ENCODE data around the gene ETV6.

ETV6 gene

DNA sequence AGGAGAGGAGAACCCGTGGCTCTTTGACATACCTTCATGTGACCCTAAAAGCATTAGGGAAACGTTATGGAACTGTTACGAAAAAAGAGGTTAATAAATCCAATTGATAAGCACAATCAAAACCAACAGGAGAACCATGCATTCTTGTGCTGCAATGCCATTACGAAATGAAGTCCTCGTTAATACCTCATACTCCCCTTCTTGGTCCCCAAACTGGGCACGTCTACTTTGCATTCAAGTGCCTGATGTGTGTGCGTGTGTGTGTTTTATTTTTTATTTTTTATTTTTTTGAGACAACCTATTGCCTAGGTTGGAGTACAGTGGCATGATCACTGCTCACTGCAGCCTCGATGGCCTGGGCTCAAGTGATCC is 150.0 kb downstream of the ETV6 start:
- no peak for DNase-seq (ENCODE audit: low read depth, low spot score)

DNA sequence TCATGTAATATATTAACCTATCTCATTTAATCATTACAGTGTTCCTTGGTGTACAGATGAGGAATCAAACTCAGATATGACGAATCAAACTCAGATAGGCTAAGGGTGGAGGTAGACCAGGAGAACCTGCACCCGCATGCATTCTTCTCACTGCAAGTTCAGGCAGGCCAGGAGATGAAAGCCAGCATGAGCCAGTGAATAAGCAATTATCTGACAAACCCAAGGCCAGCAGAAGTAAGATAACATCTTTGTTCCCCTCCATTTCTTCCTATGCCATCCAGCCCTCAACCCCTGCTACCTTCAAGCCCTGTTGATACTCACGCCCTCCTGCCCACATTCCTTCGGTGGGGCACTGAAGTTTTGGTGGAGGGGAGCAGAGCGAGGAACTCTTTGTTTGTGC is 152.2 kb downstream of the ETV6 start:
- DNase-seq (ENCODE audit: low read depth, low spot score), result no peak

DNA sequence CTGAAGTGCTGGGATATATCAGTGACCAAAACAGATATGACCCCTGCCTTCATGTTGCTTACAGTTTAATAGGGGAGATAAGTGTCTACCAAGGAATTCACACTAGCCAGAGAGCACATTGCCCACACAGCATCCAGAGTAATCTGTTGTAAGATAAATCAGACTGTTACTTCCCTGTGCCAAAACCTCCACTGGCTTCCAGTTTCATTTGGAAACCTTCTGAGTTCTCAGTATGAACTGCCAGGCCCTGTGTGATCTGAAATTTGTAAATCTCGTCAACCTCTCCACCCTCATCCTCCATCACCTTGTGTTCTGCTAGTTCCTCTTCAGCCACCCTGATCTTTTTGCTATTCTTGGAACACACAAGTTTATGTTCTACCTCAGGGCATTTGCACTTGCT is 154.7 kb downstream of the ETV6 start:
- no peak for DNase-seq (ENCODE audit: low read depth, low spot score)

GRCh38 chr12:11805043-11805442 is 155.6 kb downstream of the ETV6 start:
- DNase-seq (ENCODE audit: low read depth, low spot score), result no peak

DNA sequence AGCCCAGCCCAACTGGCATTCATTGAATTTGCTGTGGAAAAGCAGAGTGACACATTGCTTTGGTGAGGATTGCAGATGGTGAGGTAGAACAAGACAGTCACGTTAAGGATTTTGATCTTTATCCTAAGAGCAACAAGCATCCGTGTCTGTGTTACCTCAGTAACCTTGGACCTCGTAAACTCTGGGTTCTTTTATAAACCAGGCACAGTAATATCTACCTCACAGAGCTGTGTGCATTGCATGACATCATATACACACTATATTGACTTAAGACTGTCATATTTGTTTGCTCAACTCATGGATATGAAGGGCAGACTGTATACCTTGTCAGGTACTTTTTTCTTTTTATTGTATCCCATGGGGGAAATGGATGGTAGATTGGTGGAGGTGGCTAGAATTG is 156.2 kb downstream of the ETV6 start:
- no peak for DNase-seq (ENCODE audit: low read depth, low spot score)

GRCh38 chr12:11807458-11807857 is 158.0 kb downstream of the ETV6 start:
- DNase-seq (ENCODE audit: low read depth, low spot score), result no peak

- DNase-seq (ENCODE audit: low read depth, low spot score), result no peak
Measured at GRCh38 chr12:11808931-11809330, 159.5 kb downstream of the ETV6 start.

GRCh38 chr12:11810206-11810545 is 160.7 kb downstream of the ETV6 start:
- DNase-seq (ENCODE audit: low read depth, low spot score), result no peak

DNA sequence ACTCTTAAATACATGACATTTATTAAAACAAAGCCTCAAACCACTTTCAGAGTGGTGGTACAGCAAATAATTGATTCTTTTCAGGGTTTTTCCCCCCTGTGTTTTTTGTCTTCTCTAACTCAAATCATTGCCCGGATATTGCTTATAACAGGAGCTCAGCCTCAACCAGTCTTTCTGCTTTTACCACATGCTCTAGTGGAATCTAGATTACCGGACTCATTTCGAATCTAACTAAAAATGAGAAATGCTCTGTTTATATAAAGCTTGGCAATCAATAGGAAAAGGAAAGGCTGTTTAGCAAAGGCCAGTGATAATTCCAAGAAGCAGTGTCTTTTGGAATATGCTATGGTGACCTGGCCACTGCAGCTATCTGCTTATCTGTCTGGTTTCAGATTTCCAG is 161.5 kb downstream of the ETV6 start:
- no peak for DNase-seq (ENCODE audit: low read depth, low spot score)

DNA sequence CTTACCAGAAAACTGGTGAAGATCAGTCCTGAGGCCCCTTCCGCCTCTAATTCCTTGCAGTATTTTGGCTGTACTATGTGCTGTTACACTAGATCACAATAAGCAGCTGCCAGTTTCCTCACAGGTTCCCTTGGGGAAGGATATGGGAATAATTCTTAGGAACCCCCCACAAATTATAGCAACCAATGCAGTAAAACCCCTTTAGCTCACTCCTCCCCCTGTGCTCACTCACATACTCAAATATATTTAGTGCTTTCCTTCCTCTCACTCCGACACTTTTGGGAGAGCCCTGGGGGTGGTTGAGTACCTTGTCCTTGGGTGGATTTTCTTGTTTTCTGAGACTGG is 162.7 kb downstream of the ETV6 start:
- no peak for DNase-seq (ENCODE audit: low read depth, low spot score)

DNA sequence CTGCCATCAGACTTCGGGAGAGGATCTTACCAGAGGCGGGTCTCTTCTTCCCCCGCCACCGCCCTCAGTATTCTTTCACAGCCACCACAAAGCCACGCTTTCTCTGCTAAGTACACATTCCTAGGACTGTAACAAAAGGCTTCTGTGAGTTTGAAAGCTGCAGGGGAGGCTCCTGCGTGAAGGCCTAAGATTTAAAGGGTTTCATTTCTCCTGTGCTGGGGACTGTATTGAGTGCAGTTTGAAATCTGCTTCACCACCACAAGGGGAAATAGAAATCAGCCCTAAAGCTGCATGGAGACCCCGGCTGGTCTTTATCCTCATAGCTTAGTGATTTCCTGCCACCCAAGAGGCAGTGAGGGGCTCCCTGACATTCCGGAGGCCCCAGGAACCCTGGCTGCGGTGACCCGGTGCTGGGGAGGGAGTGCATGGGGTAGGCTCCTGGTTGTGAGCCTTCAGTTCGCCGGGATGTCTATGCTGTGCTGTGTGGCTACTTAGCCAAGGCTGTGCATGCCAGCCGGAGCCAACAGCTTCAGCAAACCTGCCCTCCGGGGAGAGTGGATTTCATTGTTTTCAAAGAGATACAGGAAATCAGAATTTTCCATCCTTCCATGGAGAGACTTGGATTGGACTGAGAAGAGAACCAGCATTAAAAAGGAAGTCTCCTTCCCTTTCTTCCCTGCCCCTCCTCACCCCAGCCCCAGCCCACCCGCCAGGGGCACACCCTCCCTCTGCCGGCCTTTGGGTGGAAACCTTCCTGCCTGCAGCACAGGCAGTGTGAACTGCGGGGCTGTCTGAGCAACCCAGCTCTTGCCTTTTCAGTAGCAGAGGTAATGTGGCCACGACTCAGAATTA is 163.3 kb downstream of the ETV6 start:
- no peak for DNase-seq (ENCODE audit: low read depth, low spot score)

DNA sequence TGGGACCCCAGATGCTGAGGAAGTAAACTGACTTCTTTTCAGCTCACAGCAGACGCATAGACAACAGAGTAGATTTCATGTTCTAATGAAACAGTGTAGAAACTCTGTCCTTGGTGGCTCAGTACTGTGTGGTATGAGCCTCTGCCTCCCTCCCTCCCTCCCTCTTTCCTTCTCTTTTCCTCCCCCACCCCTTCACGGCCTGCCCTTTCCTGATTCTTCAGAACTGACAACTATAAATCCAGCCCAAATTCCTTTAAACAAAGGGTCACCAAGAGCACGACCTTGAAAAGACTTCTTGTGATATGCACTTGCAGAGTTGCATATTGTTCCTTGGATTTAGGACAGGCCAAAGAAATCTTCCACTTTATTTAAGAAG is 164.0 kb downstream of the ETV6 start:
- no peak for DNase-seq (ENCODE audit: low read depth, low spot score)

DNA sequence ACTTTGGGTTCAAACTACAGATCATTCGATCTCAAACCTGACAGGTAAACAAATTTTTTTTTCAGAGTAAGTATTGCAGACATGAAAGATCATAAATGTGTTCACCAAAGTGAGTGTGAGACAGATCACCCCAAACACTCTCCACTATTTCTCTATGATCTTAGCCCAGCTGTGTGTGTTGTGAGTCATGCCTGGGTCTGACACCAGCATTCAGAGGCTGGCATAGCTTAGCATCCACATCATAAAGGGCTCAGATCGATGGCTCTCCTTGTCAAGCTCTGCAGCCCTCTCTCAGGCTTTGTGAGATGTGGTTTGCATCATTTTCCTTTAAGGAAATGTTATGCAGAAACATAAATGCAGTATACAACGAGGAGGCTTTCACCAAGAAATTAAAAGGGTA is 164.9 kb downstream of the ETV6 start:
- no peak for DNase-seq (ENCODE audit: low read depth, low spot score)

- DNase-seq (ENCODE audit: low read depth, low spot score), result no peak
Measured at GRCh38 chr12:11815397-11815796, 165.9 kb downstream of the ETV6 start.

DNA sequence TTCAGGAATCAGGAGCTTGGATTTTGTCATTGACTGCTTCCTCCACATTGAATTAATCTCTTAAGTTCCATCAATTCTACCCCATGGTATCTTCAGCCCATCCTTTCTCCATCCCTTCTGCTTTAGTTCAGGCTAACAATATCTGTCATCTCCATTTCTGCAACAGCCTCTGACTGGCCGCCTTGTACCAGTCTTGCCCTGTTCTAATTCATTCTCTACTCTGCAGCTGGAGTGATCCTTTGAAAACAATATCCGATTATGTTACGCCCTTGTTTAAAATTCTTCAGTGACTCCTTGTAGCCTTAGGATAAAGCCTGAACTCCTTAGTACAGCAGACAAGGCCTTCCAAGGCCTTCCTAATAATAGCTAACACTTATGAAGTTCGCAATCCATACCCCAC is 170.2 kb downstream of the ETV6 start:
- DNase-seq (ENCODE audit: low read depth, low spot score), result no peak

DNA sequence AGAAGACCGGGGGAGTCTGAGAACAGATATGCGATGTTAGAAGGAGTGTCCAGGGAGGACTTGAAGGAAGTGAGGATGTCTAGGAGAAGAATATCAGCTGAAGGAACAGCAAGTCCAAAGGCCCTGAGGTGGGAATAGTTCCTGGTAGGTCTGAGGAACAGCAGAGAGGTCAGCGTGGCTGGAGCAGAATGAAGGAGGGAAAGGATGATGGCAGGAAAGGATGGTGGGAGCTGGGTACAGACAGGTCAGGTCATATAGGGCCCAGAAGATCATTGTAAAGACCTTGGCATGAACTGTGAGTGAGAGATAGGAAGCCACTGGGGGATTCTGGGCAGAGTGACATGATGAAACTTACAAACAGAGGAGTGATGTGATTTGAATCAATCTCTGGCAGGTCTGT is 171.0 kb downstream of the ETV6 start:
- no peak for DNase-seq (ENCODE audit: low read depth, low spot score)

GRCh38 chr12:11821386-11822080 is 172.1 kb downstream of the ETV6 start:
- DNase-seq (ENCODE audit: low read depth, low spot score), result no peak

DNA sequence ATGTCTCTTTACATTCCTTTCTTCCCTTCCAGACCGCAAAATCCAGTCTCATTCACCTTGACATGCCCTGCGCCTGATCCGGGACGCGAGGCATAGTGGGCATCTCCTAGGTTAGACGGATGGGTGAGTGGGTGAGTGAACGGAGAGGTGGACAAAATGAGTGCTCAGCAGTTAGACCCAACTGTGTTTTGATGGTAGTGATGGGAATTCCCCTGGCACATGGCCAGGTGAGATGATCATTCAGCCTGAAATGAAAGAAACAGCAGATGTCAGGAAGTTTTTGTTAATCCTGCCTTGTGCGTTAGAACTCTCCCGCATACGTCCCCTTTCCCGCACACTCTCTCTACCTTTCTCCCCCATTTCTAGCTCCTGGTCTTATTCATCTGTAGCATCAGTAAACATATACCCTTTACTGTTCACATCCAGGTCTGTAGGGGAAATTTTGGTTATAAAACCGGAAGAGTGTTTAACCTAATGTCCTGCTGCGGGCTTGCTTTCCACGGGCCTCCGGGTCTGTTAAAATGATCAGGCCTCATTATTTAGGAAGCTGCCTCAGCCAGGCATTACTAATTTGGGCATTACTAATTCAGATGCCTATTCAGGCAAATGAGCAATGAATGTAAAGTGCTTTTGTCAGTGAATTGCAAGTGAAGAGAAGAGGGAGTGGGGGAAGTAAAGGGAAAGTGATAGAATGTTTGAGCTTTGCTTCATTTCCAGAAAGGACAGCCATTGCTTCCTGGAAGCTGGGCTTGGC is 172.8 kb downstream of the ETV6 start:
- DNase-seq (ENCODE audit: low read depth, low spot score), result no peak

DNA sequence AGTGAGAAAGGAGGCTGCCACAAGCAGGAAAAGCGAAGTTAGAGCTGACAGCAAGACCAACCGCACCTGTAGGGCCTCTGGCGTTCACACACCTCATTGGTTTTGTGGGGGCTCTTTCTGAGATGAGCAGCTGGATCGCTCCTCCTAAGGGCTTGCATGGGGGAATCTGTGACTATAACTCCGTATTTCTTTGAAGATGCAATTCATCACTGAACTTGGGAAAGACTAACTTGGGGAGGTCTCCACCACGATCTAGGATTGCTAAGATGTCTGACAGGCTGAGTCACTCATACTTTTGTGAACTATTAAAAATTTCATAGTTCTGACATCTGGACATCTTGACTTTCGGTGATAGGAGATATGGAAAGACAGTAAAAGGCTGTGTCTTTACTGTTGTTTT is 173.6 kb downstream of the ETV6 start:
- DNase-seq (ENCODE audit: low read depth, low spot score), result no peak

DNA sequence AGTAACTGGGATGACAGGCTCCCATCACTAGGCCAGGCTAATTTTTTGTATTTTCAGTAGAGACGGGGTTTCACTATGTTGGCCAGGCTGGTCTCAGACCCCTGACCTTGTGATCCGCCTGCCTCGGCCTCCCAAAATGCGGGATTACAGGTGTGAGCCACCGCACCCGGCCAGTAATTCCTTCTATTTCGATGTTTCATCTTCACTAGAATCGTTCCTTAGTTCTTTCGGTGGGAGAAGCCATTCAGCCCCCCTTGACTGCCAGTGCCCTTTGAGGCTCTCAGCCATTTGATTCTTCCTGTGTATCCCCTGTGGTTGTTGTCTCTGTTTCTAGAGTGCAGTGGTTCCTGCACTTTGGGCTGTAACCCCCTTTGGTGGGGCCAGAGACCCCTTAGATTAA is 174.1 kb downstream of the ETV6 start:
- DNase-seq (ENCODE audit: low read depth, low spot score), result no peak

GRCh38 chr12:11824069-11824468 is 174.6 kb downstream of the ETV6 start:
- DNase-seq (ENCODE audit: low read depth, low spot score), result no peak

GRCh38 chr12:11824736-11825135 is 175.3 kb downstream of the ETV6 start:
- no peak for DNase-seq (ENCODE audit: low read depth, low spot score)

DNA sequence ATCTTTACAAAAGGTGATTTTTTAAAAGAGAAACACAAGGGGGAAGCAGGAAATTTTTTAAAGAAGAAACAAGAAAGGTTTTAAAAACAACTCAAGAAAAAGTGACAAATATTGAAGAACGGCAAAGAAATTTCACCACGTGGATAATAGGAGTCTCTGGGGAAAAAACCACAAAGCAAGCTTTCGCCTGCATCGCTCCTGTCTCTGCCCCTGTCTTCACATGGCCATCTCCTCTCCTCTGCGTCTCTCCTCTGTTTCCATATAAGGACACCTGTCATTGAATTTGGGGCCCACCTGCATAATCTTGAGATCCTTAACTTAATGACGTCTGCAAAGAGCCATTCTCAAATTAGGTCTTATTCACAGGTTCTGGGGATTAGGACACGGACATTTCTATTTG is 175.8 kb downstream of the ETV6 start:
- no peak for DNase-seq (ENCODE audit: low read depth, low spot score)
